H9 (cell line): Measurements from ENCODE around the gene PRPF6. TPM values are rescaled to one million over a fixed set of nuclear protein-coding genes. Genes with fewer than 3 reads are reported as not detected.

Experiments
- DNase-seq: peaks from one replicate; pipeline ENCODE4 v3.0.0-alpha.2; 2017
- H2AFZ ChIP-seq: one replicate; pipeline ENCODE4 v1.6.1; 2013; ENCODE audit warnings: mild to moderate bottlenecking, low read length, control low read depth, moderate library complexity
- H2AK5ac ChIP-seq: 2 replicates; pipeline ENCODE4 v1.6.1; 2013; ENCODE audit warnings: low read length, control low read depth, mixed read lengths; ENCODE audit not compliant: insufficient read length
- H2BK120ac ChIP-seq: one replicate; pipeline ENCODE4 v1.6.1; 2013; ENCODE audit warnings: low read depth, mild to moderate bottlenecking, low read length, control low read depth, inconsistent platforms; ENCODE audit not compliant: poor library complexity, severe bottlenecking
- H2BK12ac ChIP-seq: 2 replicates; pipeline ENCODE4 v1.6.1; 2013; ENCODE audit warnings: low read length, control low read depth, mixed read lengths, low read depth; ENCODE audit not compliant: insufficient read length
- H2BK15ac ChIP-seq: 2 replicates; pipeline ENCODE4 v1.6.1; 2013; ENCODE audit warnings: low read depth, low read length, control low read depth
- H2BK20ac ChIP-seq: one replicate; pipeline ENCODE4 v1.6.1; 2013; ENCODE audit warnings: low read depth, mild to moderate bottlenecking, low read length, control low read depth, inconsistent platforms; ENCODE audit not compliant: poor library complexity, severe bottlenecking
- H2BK5ac ChIP-seq: 2 replicates; pipeline ENCODE4 v1.6.1; 2013; ENCODE audit warnings: low read length, control low read depth, mixed read lengths; ENCODE audit not compliant: insufficient read length
- H3K14ac ChIP-seq: 2 replicates; pipeline ENCODE4 v1.6.1; 2013; ENCODE audit warnings: low read length, control low read depth; ENCODE audit not compliant: insufficient read depth
- H3K18ac ChIP-seq: 2 replicates; pipeline ENCODE4 v1.6.1; 2013; ENCODE audit warnings: low read depth, mild to moderate bottlenecking, mixed read lengths, low read length, control low read depth; ENCODE audit not compliant: insufficient read length
- H3K23ac ChIP-seq: 2 replicates; pipeline ENCODE4 v1.6.1; 2013; ENCODE audit warnings: low read length, control low read depth, mixed read lengths, low read depth; ENCODE audit not compliant: insufficient read length
- H3K23me2 ChIP-seq: 2 replicates; pipeline ENCODE4 v1.6.1; 2013; ENCODE audit warnings: low read depth, mild to moderate bottlenecking, mixed read lengths, low read length, control low read depth; ENCODE audit not compliant: insufficient read length, poor library complexity, severe bottlenecking
- H3K27ac ChIP-seq: 2 replicates; pipeline ENCODE4 v1.5.1; 2013; ENCODE audit warnings: low read length, control low read depth, mixed read lengths, low read depth; ENCODE audit not compliant: insufficient read length
- H3K27me3 ChIP-seq: 2 replicates; pipeline ENCODE4 v1.6.1; 2013; ENCODE audit warnings: low read length, control low read depth, inconsistent platforms; ENCODE audit not compliant: insufficient read depth
- H3K4ac ChIP-seq: 2 replicates; pipeline ENCODE4 v1.6.1; 2013; ENCODE audit warnings: low read depth, mild to moderate bottlenecking, control low read depth, inconsistent platforms, low read length, moderate library complexity
- H3K4me1 ChIP-seq: 2 replicates; pipeline ENCODE4 v1.6.1; 2013; ENCODE audit warnings: low read length, control low read depth, inconsistent platforms; ENCODE audit not compliant: insufficient read depth
- H3K4me2 ChIP-seq: 2 replicates; pipeline ENCODE4 v1.6.1; 2013; ENCODE audit warnings: low read length, control low read depth, mixed read lengths; ENCODE audit not compliant: insufficient read length, insufficient read depth
- H3K56ac ChIP-seq: 2 replicates; pipeline ENCODE4 v1.6.1; 2013; ENCODE audit warnings: low read depth, mild to moderate bottlenecking, mixed read lengths, low read length, control low read depth; ENCODE audit not compliant: insufficient read length
- H3K79me1 ChIP-seq: 2 replicates; pipeline ENCODE4 v1.6.1; 2013; ENCODE audit warnings: low read depth, mild to moderate bottlenecking, moderate library complexity, low read length, control low read depth, inconsistent platforms; ENCODE audit not compliant: insufficient read depth, poor library complexity, severe bottlenecking
- H3K79me2 ChIP-seq: 2 replicates; pipeline ENCODE4 v1.6.1; 2013; ENCODE audit warnings: low read length, control low read depth, inconsistent platforms; ENCODE audit not compliant: insufficient read depth
- H3K9ac ChIP-seq: 2 replicates; pipeline ENCODE4 v1.6.1; 2013; ENCODE audit warnings: low read length, control low read depth, mixed read lengths; ENCODE audit not compliant: insufficient read length; ENCODE audit errors: extremely low read depth
- H3K9me3 ChIP-seq: one replicate; pipeline ENCODE4 v1.6.1; 2013; ENCODE audit warnings: low read depth, low read length, inconsistent platforms; ENCODE audit not compliant: control insufficient read depth
- H3T11ph ChIP-seq: one replicate; pipeline ENCODE4 v1.6.1; 2013; ENCODE audit warnings: mild to moderate bottlenecking, low read length, control low read depth, inconsistent platforms
- H4K20me1 ChIP-seq: one replicate; pipeline ENCODE4 v1.6.1; 2013; ENCODE audit not compliant: control insufficient read depth, insufficient read length, insufficient read depth
- H4K5ac ChIP-seq: 2 replicates; pipeline ENCODE4 v1.6.1; 2013; ENCODE audit warnings: low read depth, mild to moderate bottlenecking, mixed read lengths, low read length, control low read depth; ENCODE audit not compliant: insufficient read length
- H4K8ac ChIP-seq: replicated peaks from 2 replicates; pipeline ENCODE4 v1.6.1; 2013; ENCODE audit warnings: low read length, control low read depth, mixed read lengths, low read depth; ENCODE audit not compliant: insufficient read length
- H4K91ac ChIP-seq: 2 replicates; pipeline ENCODE4 v1.6.1; 2013; ENCODE audit warnings: low read depth, mild to moderate bottlenecking, moderate library complexity, mixed read lengths, low read length, control low read depth; ENCODE audit not compliant: insufficient read length
- H3K27ac Mint-ChIP-seq, 3 experiments: 2 replicates in 2 of 3; 3 replicates in 1 of 3; pipeline ENCODE4 v1.8.0; 2020 to 2021; ENCODE audit warnings: mixed read lengths in 3 of 3, mild to moderate bottlenecking in 1 of 3, moderate library complexity in 1 of 3
- H3K27me3 Mint-ChIP-seq: 2 replicates; pipeline ENCODE4 v1.8.0; 2021; ENCODE audit warnings: low read depth, mild to moderate bottlenecking, moderate library complexity, mixed read lengths
- H3K36me3 Mint-ChIP-seq, 3 experiments: 2 replicates in 2 of 3; 3 replicates in 1 of 3; pipeline ENCODE4 v1.8.0; 2020 to 2021; ENCODE audit warnings: low read depth in 3 of 3, mixed read lengths in 3 of 3; ENCODE audit not compliant: insufficient read depth in 1 of 3
- H3K4me1 Mint-ChIP-seq, 2 experiments: 2 replicates each; pipeline ENCODE4 v1.8.0; 2020; ENCODE audit warnings: mixed read lengths in 2 of 2
- H3K4me3 Mint-ChIP-seq, 2 experiments: 2 replicates in 1 of 2; 3 replicates in 1 of 2; pipeline ENCODE4 v1.8.0; 2020 to 2021; ENCODE audit warnings: mild to moderate bottlenecking in 2 of 2, mixed read lengths in 2 of 2, moderate library complexity in 1 of 2
- H3K9me3 Mint-ChIP-seq, 2 experiments: 2 replicates in 1 of 2; 3 replicates in 1 of 2; pipeline ENCODE4 v1.8.0; 2020; ENCODE audit warnings: mild to moderate bottlenecking in 2 of 2, mixed read lengths in 2 of 2, moderate library complexity in 1 of 2
- CTCF ChIP-seq: fragments of 200-600 bp; sonication (generic); conservative IDR thresholded peaks from 3 replicates; pipeline ENCODE4 v1.8.0; 2021; ENCODE audit warnings: antibody characterized with exemption, mild to moderate bottlenecking
- WGBS: extraction: QIAGEN DNeasy Blood & Tissue Kit; methylation state at CpG from one replicate; pipeline ENCODE4 v1.1.7; 2013; ENCODE audit warnings: missing lambda C conversion rate, low lambda C conversion rate, mixed read lengths; ENCODE audit not compliant: insufficient read length; ENCODE audit errors: extremely low coverage; 5-methylcytosine and 5-hydroxymethylcytosine counted together
- total RNA-seq: library from RNA; stranded (reverse); gene quantifications from 2 replicates; pipeline ENCODE4 v1.2.1, GENCODE V29; 2021

PRPF6 gene
- total RNA-seq, 1 experiment from 2014 or later = 87.9 TPM

- no CpG with 5 or more reads among the region's 37 CpGs for WGBS
- H3K9ac ChIP-seq = no peak overlapping the region
- H3K4me3 Mint-ChIP-seq = peak overlapping the region; percentile 48 to 56
Observed at GRCh38 chr20:63973636-63974401, 7.1 kb upstream of the PRPF6 start.

More at GRCh38 chr20:63973636-63974401, 7.1 kb upstream of the PRPF6 start:
- H2BK15ac ChIP-seq = no peak overlapping the region
- no peak overlapping the region for H4K8ac ChIP-seq
- DNase-seq = peak; percentile 88
- no peak overlapping the region for H2BK120ac ChIP-seq
- H3K27me3 ChIP-seq = no peaks in the 10 kb centered on the region; the same call in 1 of the 2 replicates
- H3K4me2 ChIP-seq = peak overlapping the region; percentile 17
- H2BK20ac ChIP-seq = no peak overlapping the region
- no peak overlapping the region for H4K5ac ChIP-seq
- H3K4ac ChIP-seq = no peak overlapping the region
- H3K27me3 Mint-ChIP-seq = peaks cover 16% of the 10 kb centered on the region
- peaks cover 15% of the 10 kb centered on the region for H3K23me2 ChIP-seq
- no peaks in the 10 kb centered on the region for H3K9me3 ChIP-seq
- no peak overlapping the region for H3K14ac ChIP-seq
- no peaks in the 10 kb centered on the region for H3K79me1 ChIP-seq
- H3T11ph ChIP-seq = no peak overlapping the region
- H3K56ac ChIP-seq = no peak overlapping the region
- H2AK5ac ChIP-seq = no peak overlapping the region
- H3K27ac ChIP-seq = no peak overlapping the region
- no peak overlapping the region for H4K91ac ChIP-seq
- H3K23ac ChIP-seq = no peak overlapping the region
- peak; percentile 100 for TF ChIP-seq CTCF
- no peaks in the 10 kb centered on the region; the same call in 1 of the 2 replicates for H3K4me1 ChIP-seq
- H3K4me1 Mint-ChIP-seq = peaks cover 20 to 24% of the 10 kb centered on the region in 2 experiments
- peaks cover 0 to 5% (median 3%) of the 10 kb centered on the region in 3 experiments; a peak in 3 of 7 replicates for H3K36me3 Mint-ChIP-seq
- no peak overlapping the region; a peak in 1 of 7 replicates for H3K27ac Mint-ChIP-seq
- H2AFZ ChIP-seq = no peak overlapping the region
- H4K20me1 ChIP-seq = no peaks in the 10 kb centered on the region
- H3K9me3 Mint-ChIP-seq = no peaks in the 10 kb centered on the region
- no peak overlapping the region for H2BK5ac ChIP-seq
- no peak overlapping the region for H2BK12ac ChIP-seq
- no peaks in the 10 kb centered on the region for H3K79me2 ChIP-seq
- H3K18ac ChIP-seq = no peak overlapping the region
